Anterior cingulate cortex (tissue), 58 donors: Measurements from ENCODE around the gene CNOT4.

Experiments used
- DNase-seq, 58 donors: peaks; one replicate each; lab custom pipeline; 2025; lab: John Stamatoyannopoulos, UW

The CNOT4 gene

GRCh38 chr7:135509839-135510591 is at the start of gene CNOT4:
Gene CNOT4 (minus strand): TSS chr7:135510102. CDS start chr7:135438331, 71,771 bp downstream.
- DNase-seq, result peak; percentile 63 to 98 (median 96)

GRCh38 chr7:135558881-135559280 is 49.0 kb upstream of the CNOT4 start:
- DNase-seq, result no peak

GRCh38 chr7:135558337-135558767 is 48.5 kb upstream of the CNOT4 start:
- DNase-seq, result peak in 53 of 58 donors; percentile 3 to 66 (median 31)

GRCh38 chr7:135557455-135558336 is 47.8 kb upstream of the CNOT4 start, which contains the start of gene NUP205:
Gene NUP205 (plus strand): TSS chr7:135557917. CDS start chr7:135557945, 28 bp downstream.
- peak in 57 of 58 donors; percentile 30 to 87 (median 65) for DNase-seq

- DNase-seq, result no peak
Observed at GRCh38 chr7:135553346-135553745, 43.4 kb upstream of the CNOT4 start.

GRCh38 chr7:135552148-135552547 is 42.2 kb upstream of the CNOT4 start:
- DNase-seq, result no peak

GRCh38 chr7:135550196-135550595 is 40.3 kb upstream of the CNOT4 start:
- no peak for DNase-seq

- no peak for DNase-seq
Observed at GRCh38 chr7:135541029-135541428, 31.1 kb upstream of the CNOT4 start.

- no peak for DNase-seq
Observed at GRCh38 chr7:135539629-135540028, 29.7 kb upstream of the CNOT4 start.

GRCh38 chr7:135538376-135538775 is 28.5 kb upstream of the CNOT4 start:
- DNase-seq, result no peak

GRCh38 chr7:135537905-135538304 is 28.0 kb upstream of the CNOT4 start:
- DNase-seq, result no peak

- DNase-seq, result no peak
Observed at GRCh38 chr7:135537453-135537852, 27.6 kb upstream of the CNOT4 start.

GRCh38 chr7:135536150-135536549 is 26.2 kb upstream of the CNOT4 start:
- no peak for DNase-seq

GRCh38 chr7:135527025-135527424 is 17.1 kb upstream of the CNOT4 start:
- DNase-seq, result no peak

- DNase-seq, result no peak
Observed at GRCh38 chr7:135525426-135525825, 15.5 kb upstream of the CNOT4 start.

- no peak for DNase-seq
Observed at GRCh38 chr7:135523146-135523545, 13.2 kb upstream of the CNOT4 start.

GRCh38 chr7:135522509-135522908 is 12.6 kb upstream of the CNOT4 start:
- DNase-seq, result no peak

GRCh38 chr7:135519871-135520270 is 10.0 kb upstream of the CNOT4 start:
- DNase-seq, result no peak

- no peak for DNase-seq
Observed at GRCh38 chr7:135519233-135519688, 9.4 kb upstream of the CNOT4 start.

- DNase-seq, result no peak
Observed at GRCh38 chr7:135518748-135519147, 8.8 kb upstream of the CNOT4 start.

- no peak for DNase-seq
Observed at GRCh38 chr7:135517060-135517459, 7.2 kb upstream of the CNOT4 start.
